ENCODE results near the gene PCSK1. TPM values are rescaled to one million over a fixed set of nuclear protein-coding genes. Genes with fewer than 3 reads are reported as not detected.

The PCSK1 gene
- total RNA-seq, 4 donors from 2014 or later: 0.62 to 1.6 (median 0.92) TPM; not detected in 1

GRCh38 chr5:96412868-96413449 is 20.1 kb downstream of the PCSK1 start:
- Histone ChIP-seq H3K4me3 (no peak overlapping the region), H3K36me3 (no peaks in the 10 kb centered on the region), H3K9me3 (no peaks in the 10 kb centered on the region), H3K27ac (no peak overlapping the region), H3K4me1 (no peaks in the 10 kb centered on the region), H3K27me3 (no peaks in the 10 kb centered on the region)
- no peak for TF ChIP-seq POLR2AphosphoS5 (IDR thresholded peaks at IDR 0.05)
- 70% methylated on average over 3 of the region's 3 CpGs; no CpG with 5 or more reads in 1 of the 2 donors for WGBS, 2 donors (ENCODE audit: low coverage in 1 of 2)
- no peak for ATAC-seq

GRCh38 chr5:96410013-96410412 is 23.0 kb downstream of the PCSK1 start:
- ATAC-seq: no peak
- no peaks in the 10 kb centered on the region for H3K9me3 ChIP-seq
- H3K27ac ChIP-seq: no peak overlapping the region
- H3K36me3 ChIP-seq: no peaks in the 10 kb centered on the region
- no peaks in the 10 kb centered on the region for H3K4me1 ChIP-seq
- no peak overlapping the region for H3K4me3 ChIP-seq
- 72 to 92% methylated on average over 3 to 6 of the region's 7 CpGs for WGBS, 2 donors (ENCODE audit: low coverage in 1 of 2)
- no peaks in the 10 kb centered on the region for H3K27me3 ChIP-seq
- TF ChIP-seq POLR2AphosphoS5 (IDR thresholded peaks at IDR 0.05) (no peak), CTCF (IDR thresholded peaks at IDR 0.05) (no peak), EP300 (IDR thresholded peaks at IDR 0.05) (no peak)

- Histone ChIP-seq H3K27ac (no peak overlapping the region), H3K9me3 (no peaks in the 10 kb centered on the region), H3K4me1 (no peaks in the 10 kb centered on the region), H3K4me3 (no peak overlapping the region), H3K27me3 (no peaks in the 10 kb centered on the region), H3K36me3 (no peaks in the 10 kb centered on the region)
- 79 to 87% methylated on average over 10 to 13 of the region's 13 CpGs for WGBS, 2 donors (ENCODE audit: low coverage in 1 of 2)
- no peak for TF ChIP-seq EP300 (IDR thresholded peaks at IDR 0.05)
- TF ChIP-seq CTCF (IDR thresholded peaks at IDR 0.05): no peak
- no peak for TF ChIP-seq POLR2AphosphoS5 (IDR thresholded peaks at IDR 0.05)
- TF ChIP-seq POLR2A (IDR thresholded peaks at IDR 0.05): no peak
- ATAC-seq: no peak
Observed at GRCh38 chr5:96408841-96409538, 24.1 kb downstream of the PCSK1 start.

GRCh38 chr5:96408210-96408777 is 24.8 kb downstream of the PCSK1 start:
- WGBS, 2 donors (ENCODE audit: low coverage in 1 of 2): 61 to 68% methylated on average over 12 to 13 of the region's 13 CpGs
- Histone ChIP-seq H3K4me1 (no peaks in the 10 kb centered on the region), H3K27ac (no peak overlapping the region), H3K36me3 (no peaks in the 10 kb centered on the region), H3K4me3 (no peak overlapping the region), H3K9me3 (no peaks in the 10 kb centered on the region), H3K27me3 (no peaks in the 10 kb centered on the region)
- no peak for ATAC-seq
- TF ChIP-seq EP300 (IDR thresholded peaks at IDR 0.05) (no peak), POLR2AphosphoS5 (IDR thresholded peaks at IDR 0.05) (no peak), CTCF (IDR thresholded peaks at IDR 0.05) (no peak), POLR2A (IDR thresholded peaks at IDR 0.05) (no peak)

DNA sequence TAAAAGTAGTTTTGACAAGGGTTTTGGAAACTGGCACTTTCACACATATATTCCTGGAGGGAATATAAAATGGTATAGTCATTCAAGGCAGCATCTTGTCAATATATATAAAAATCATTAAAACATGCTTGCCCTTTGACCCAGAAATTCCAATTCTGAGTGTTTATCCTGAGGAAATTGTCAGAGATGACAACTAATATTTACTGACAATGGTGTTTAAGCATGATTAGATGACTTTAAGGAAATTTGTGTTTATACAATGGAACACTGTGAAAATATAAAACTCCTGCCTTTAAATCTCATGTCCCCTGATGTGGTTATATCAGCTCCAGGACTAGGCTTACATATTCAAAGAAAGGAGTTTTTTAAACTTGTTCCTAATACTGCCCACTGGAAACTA is 25.6 kb downstream of the PCSK1 start:
- Histone ChIP-seq H3K9me3 (no peaks in the 10 kb centered on the region), H3K4me3 (no peak overlapping the region), H3K36me3 (no peaks in the 10 kb centered on the region), H3K27me3 (no peaks in the 10 kb centered on the region), H3K27ac (no peak overlapping the region), H3K4me1 (no peaks in the 10 kb centered on the region)
- TF ChIP-seq CTCF (IDR thresholded peaks at IDR 0.05) (no peak), POLR2AphosphoS5 (IDR thresholded peaks at IDR 0.05) (no peak), EP300 (IDR thresholded peaks at IDR 0.05) (no peak), POLR2A (IDR thresholded peaks at IDR 0.05) (no peak)
- no peak for ATAC-seq

All from gastroesophageal sphincter (tissue), 4 donors.